ENCODE measurements around the gene ABCA13.

ABCA13 gene

GRCh38 chr7:48522692-48523091, 351.4 kb downstream of the ABCA13 start:
- no peak for DNase-seq (ENCODE audit: low read depth)

DNA sequence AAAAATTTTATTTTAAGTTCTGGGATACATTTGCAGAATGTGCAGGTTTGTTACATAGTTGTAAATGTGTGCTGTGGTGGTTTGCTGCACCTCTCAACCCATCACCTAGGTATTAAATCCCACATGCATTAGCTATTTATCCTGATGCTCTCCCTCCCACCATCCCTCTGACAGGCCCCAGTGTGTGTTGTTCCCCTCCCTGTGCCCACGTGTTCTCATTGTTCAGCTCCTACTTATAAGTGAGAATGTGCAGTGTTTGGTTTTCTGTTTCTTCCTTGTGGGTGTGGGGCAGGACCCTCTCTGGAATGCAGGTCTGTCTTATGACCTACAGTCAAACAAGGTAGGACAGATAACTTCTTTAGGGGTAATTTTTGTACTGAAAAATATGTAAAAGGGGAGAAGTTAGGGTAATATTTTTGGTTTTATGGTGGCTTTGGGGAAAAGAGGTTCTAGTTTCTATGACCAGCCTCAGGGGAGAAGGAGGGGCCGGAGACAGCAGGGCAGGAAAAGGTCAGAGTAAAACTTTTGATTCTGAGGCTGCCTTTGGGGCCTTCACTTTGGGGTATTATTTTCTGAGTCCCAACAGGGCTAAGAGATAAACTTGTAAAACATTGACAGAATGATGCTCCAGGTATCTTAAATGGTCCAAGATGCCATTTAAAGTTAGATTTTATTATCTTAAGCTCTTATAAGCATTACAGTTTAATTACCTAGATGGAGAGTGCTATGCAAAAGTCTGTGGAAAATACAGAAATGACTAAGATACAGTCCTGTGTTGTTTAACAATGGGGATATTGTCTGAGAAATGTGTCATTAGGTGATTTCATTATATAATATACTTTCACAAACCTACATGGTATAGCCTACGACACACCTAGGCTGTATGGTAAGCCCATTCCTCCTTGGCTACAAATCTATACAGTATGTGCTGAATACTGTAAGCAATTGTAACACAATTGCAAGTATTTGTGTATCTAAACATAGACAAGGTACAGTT, 354.8 kb downstream of the ABCA13 start:
- no peak for DNase-seq (ENCODE audit: low read depth)

DNA sequence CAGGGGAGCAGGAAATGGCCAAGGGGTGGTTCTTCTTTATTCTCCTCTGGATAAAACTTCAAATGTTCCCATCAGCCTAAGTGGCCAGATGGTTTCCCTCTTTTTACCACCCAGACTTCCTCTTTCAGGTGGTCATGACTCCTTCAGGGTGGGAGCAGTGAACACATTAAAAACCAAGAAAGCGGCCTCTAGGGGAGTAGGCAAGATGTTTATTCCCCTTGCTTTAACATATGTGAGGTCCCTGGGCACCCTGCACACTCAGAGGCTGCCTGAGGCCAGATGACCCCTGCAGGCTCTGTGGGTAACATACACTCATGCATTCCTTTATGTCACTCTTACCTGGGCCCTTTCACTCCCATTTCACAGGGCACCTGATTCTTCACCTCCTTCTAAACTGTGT, 357.4 kb downstream of the ABCA13 start:
- DNase-seq (ENCODE audit: low read depth) = no peak

DNA sequence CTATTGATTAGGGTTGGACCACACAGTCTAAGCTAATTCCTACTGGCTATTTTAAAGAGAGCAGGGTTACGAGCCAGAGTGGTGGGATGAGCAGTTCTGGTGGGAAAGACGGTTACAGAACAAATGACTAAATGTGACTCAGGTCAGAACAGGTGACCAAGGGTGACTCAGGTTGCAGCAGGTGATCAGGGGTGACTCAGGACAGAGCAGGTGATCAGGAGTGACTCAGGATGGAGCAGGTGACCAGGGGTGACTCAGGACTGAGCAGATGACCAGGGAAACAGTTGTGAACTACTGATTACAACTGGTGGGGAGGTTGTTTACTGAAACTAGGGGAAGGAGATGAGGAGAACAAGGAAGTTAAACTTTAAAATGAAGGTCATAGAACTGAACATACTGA, 366.3 kb downstream of the ABCA13 start:
- DNase-seq (ENCODE audit: low read depth) = peak; percentile 0

DNA sequence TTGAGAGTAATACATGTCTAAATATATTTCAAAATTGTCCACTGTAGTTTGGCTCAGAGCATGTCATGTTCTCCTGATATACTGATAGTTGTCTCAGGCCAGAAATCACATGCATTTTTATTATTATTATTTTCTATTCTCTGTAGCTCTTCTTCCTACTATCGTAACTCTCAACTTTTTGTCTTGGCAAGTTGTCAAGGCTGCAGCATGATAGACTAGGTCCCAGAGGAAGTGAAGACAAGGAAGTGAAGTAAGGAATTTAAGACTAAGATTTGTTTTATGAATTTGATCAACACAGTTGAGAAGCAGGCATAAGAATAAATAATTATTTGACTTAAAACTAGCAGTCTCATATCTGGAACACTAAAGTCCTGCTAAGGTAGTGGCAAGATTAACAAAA, 369.5 kb downstream of the ABCA13 start:
- DNase-seq (ENCODE audit: low read depth) = no peak

- DNase-seq (ENCODE audit: low read depth) = no peak
Measured at GRCh38 chr7:48548667-48549066, 377.4 kb downstream of the ABCA13 start.

- DNase-seq (ENCODE audit: low read depth) = no peak
Measured at GRCh38 chr7:48551652-48552051, 380.4 kb downstream of the ABCA13 start.

GRCh38 chr7:48563334-48563733, 392.1 kb downstream of the ABCA13 start:
- no peak for DNase-seq (ENCODE audit: low read depth)

- no peak for DNase-seq (ENCODE audit: low read depth)
Measured at GRCh38 chr7:48575516-48575915, 404.3 kb downstream of the ABCA13 start.

DNA sequence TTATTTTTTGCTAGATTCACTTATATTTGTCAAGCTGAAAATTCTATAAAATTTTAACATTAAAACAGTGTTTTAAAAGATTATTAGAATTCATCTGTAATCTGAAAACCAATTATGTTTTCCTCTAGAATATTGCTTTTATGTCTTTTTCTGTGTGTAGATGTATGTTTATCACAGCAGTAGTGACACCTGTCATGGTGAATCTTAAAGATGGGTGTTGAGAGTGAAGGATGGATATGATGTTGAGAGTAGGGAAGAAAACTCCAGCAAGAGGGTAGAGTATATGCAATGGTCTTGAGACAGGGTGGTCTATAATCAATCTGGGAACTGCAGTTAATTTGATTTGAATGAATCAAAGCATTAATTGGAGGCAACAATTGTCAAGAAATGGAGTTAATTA, 416.2 kb downstream of the ABCA13 start:
- no peak for DNase-seq (ENCODE audit: low read depth)

DNA sequence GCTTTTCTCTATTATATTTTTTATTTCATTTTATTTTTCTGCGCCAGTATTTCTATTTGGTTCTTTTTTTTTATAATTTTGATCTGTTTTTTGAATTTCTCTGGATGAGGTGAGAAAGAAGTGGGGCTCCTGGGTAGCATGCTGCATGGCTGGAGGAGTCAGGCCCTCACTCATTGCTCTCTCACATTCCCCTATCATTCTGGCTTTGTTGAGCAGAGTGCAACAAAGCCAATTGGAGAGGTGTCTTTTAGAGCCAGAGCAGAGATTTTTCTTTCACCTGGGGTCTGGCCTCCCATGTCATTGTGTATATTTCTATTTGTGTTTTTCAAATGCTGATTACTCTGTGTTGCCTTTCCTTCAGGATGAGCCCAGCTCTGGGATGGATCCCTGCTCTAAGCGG, 423.1 kb downstream of the ABCA13 start:
- no peak for DNase-seq (ENCODE audit: low read depth)

GRCh38 chr7:48595756-48596155, 424.5 kb downstream of the ABCA13 start:
- DNase-seq (ENCODE audit: low read depth) = no peak

DNA sequence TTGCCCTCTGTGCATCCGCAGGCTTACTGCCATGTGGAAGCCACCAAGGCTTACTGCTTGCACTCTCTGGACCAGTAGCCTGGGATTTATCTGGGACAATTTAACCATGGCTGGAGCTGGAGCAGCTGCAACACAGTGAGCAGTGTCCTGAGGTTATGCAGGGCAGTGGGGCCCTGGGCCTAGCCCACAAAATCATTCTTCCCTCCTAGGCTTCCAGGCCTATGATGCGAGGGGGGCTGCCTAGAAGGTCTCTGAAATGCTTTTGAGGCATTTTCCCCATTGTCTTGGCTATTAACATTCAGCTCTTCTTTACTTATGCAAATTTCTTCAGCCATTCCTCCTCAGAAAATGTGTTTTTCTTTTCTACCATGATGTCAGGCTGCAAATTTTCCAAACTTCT, 439.4 kb downstream of the ABCA13 start:
- no peak for DNase-seq (ENCODE audit: low read depth)

- no peak for DNase-seq (ENCODE audit: low read depth)
Measured at GRCh38 chr7:48611993-48612392, 440.7 kb downstream of the ABCA13 start.

- DNase-seq (ENCODE audit: low read depth) = no peak
Measured at GRCh38 chr7:48617508-48617907, 446.2 kb downstream of the ABCA13 start.

DNA sequence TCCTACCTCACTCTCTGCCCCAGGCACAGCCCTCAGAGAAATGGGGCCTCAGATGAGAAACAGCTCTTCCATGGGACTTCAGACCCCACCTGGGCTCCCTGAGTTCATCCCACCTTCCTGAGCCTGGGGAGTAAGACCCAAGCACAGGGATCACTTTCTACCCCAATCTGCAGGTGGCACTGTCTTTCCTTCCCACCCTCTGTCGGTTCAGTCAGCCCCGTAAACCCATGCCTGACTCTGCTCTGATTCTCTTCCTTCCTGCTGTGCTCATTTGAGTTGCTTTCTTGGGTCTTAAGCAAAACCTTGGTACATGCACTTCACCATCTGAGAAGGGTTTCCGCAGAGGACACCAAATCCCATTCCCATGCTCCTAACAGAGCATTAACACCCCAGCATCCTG, 446.7 kb downstream of the ABCA13 start:
- no peak for DNase-seq (ENCODE audit: low read depth)

- DNase-seq (ENCODE audit: low read depth) = no peak
Measured at GRCh38 chr7:48621076-48621475, 449.8 kb downstream of the ABCA13 start.

DNA sequence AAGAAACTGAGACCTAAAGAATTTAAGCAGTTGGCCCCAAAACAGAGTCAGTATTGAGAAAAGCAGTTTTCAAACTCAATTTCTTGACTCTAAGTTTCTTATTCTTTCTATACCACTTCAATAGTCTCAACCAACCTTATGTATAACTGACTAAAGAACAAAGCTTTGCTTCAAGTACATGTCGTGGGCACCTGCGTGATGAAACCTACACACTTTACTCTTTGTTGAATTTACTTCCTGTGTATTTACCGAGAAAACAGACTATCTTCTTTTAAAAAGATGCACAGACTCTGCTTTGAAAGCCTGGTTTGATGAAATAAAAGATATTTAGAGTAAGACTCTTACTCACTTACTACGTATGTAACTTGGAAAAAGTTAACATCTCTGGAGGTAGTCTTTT, 455.9 kb downstream of the ABCA13 start:
- no peak for DNase-seq (ENCODE audit: low read depth)

DNA sequence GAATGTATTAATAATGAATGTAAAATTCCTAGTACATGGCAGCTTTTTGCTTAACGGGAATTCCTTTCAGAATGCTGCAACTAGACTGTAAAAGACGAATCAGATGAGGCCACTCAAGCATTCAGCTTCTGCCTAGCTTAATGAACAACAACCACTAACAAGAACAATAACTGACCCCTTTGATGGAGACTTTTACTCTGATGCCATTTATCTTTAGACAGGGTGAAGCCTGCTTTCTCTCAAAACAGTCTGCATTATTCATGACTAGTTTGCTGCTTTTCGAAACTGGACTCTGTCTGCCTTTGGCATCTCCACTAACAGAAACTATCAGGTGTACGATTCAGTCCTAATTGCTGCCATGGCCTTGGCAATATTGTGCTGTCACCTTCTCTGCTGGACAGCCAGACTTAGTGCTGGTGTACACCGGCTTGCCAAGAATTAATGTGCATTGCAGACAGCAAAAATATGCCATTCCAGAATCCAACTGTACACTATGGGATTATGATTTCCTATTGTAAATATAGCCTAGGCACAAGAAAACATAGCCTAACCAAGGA, 457.6 kb downstream of the ABCA13 start:
- DNase-seq (ENCODE audit: low read depth) = no peak

GRCh38 chr7:48634116-48634632, 462.9 kb downstream of the ABCA13 start:
- DNase-seq (ENCODE audit: low read depth) = no peak

DNA sequence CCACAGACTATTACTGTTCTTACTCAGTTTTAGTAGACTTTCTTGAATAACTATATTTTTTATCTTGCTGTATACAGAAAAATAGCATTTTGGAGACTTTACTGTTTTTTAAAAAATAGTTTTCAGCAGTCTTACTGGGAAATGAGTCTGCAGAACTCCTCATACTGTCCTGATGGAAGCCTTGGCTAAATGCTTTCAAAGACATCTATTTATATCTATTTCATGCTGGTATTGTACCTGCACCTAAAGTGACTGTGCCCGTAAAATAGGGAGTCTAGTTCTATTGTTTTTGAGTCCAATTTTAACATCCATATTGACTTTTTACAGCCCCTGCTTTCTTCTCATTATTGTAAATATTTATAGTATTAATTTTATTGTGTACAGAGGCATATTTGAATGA, 464.5 kb downstream of the ABCA13 start:
- DNase-seq (ENCODE audit: low read depth) = no peak

DNA sequence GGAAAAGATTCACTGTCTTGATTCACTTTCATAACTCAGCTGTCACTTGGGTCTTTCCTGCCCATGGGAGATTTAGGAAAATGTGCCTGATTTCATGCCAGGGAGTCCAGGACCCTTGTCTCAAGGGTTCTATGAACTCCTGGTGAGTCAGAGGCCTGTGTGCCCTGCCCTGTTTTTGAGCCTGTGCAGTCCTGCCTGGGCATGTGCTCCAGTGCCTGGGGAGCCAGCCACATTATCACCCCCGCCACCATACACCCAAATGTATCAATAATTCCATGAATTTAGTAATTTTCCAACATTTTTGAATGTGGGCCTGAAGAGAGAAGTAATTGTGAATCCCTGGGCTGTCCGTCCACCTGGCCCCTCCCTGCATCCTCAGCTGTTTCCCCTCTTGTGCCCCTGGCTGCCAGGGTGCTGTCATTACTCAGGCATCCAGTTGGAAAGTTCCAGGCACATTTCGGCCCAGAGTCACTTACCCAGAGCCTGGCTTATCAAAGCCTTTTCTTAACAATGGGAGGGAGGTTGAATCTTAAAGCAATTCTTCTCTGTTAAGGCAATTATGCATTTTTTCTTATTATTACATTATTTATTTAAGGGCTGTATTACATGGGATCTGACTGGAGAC, 465.2 kb downstream of the ABCA13 start:
- no peak for DNase-seq (ENCODE audit: low read depth)

DNA sequence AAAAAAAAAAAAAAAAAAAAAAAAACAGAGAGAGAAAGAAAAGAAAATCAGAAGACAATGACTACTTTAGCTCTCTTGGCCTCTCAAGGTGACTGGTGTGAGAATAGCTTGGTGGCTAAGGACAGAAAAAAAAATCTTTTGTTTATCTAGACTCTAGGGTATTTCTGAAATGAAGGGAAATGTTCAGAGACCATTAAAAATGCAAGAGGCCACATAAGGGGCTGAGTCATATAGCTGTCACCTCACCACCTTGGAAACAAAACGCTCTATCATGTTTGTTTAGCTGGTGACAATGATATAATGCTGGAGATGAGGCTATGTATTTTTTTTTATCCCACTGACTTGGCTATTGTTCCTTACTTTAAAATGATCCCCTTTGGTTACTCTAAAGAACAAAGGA, 466.1 kb downstream of the ABCA13 start:
- DNase-seq (ENCODE audit: low read depth) = no peak
